Keratinocyte (primary cell): ENCODE data around the gene CXCL16. TPM values are rescaled to one million over a fixed set of nuclear protein-coding genes. Genes with fewer than 3 reads are reported as not detected.
"Not testable (repeated sequence)": the region's sequence is repeated elsewhere in the genome, so short reads cannot be mapped to it uniquely, and the experiment has no call there.

Experiments
- DNase-seq: peaks from one replicate; pipeline ENCODE4 v3.0.0-alpha.2; 2011; ENCODE audit warnings: low read depth, missing footprints, low spot score
- FAIRE-seq: peaks from 2 replicates; lab custom pipeline; 2011; peaks lifted over from hg19 to GRCh38; lab: Jason Lieb, UNC
- H2AFZ ChIP-seq: 2 replicates; pipeline ENCODE4 v1.6.0; 2012; ENCODE audit warnings: low read length, control low read depth, inconsistent platforms; ENCODE audit not compliant: control insufficient read depth
- H3K27ac ChIP-seq: 2 replicates; pipeline ENCODE4 v1.5.1; 2011; ENCODE audit warnings: low read length; ENCODE audit not compliant: control insufficient read depth, insufficient read depth
- H3K27me3 ChIP-seq: 3 replicates; pipeline ENCODE4 v1.6.0; 2011; ENCODE audit warnings: low read length; ENCODE audit not compliant: control insufficient read depth, insufficient read depth; ENCODE audit errors: extremely low read depth
- H3K36me3 ChIP-seq, 2 experiments: 2 replicates in 1 of 2; 3 replicates in 1 of 2; pipeline ENCODE4 v1.5.1; 2011; ENCODE audit warnings: low read length in 2 of 2, mild to moderate bottlenecking in 1 of 2; ENCODE audit not compliant: control insufficient read depth in 2 of 2, insufficient read depth in 2 of 2; ENCODE audit errors: extremely low read depth in 1 of 2
- H3K4me1 ChIP-seq: 3 replicates; pipeline ENCODE4 v1.5.1; 2011; ENCODE audit warnings: low read length; ENCODE audit not compliant: control insufficient read depth, insufficient read depth; ENCODE audit errors: extremely low read depth
- H3K4me2 ChIP-seq: 3 replicates; pipeline ENCODE4 v1.6.0; 2011; ENCODE audit warnings: low read depth, low read length; ENCODE audit not compliant: control insufficient read depth, insufficient read depth; ENCODE audit errors: extremely low read depth
- H3K4me3 ChIP-seq, 3 experiments: fragments of 200-600 bp in 1 of 3; sonication (generic) in 1 of 3; 2 replicates in 2 of 3; 3 replicates in 1 of 3; pipeline ENCODE4 v1.5.1; 2011 to 2016; ENCODE audit warnings: low read length in 3 of 3, mild to moderate bottlenecking in 3 of 3, control low read depth in 2 of 3, inconsistent platforms in 1 of 3, low read depth in 1 of 3, mixed read lengths in 1 of 3, mixed run types in 1 of 3, moderate library complexity in 1 of 3; ENCODE audit not compliant: control insufficient read depth in 2 of 3, insufficient read depth in 2 of 3; ENCODE audit errors: extremely low read depth in 1 of 3
- H3K79me2 ChIP-seq: 2 replicates; pipeline ENCODE4 v1.6.0; 2012; ENCODE audit warnings: low read length; ENCODE audit not compliant: control insufficient read depth, insufficient read depth
- H3K9ac ChIP-seq: 3 replicates; pipeline ENCODE4 v1.6.0; 2011; ENCODE audit warnings: low read length; ENCODE audit not compliant: control insufficient read depth, insufficient read depth; ENCODE audit errors: extremely low read depth
- H3K9me1 ChIP-seq: 3 replicates; pipeline ENCODE4 v1.6.0; 2011; ENCODE audit warnings: low read length; ENCODE audit not compliant: control insufficient read depth, insufficient read depth; ENCODE audit errors: extremely low read depth
- H3K9me3 ChIP-seq: 2 replicates; pipeline ENCODE4 v1.5.1; 2012; ENCODE audit warnings: low read depth, low read length; ENCODE audit not compliant: control insufficient read depth
- H4K20me1 ChIP-seq: 3 replicates; pipeline ENCODE4 v1.6.0; 2011; ENCODE audit warnings: low read length; ENCODE audit not compliant: control insufficient read depth, insufficient read depth; ENCODE audit errors: extremely low read depth
- EZH2 ChIP-seq: IDR thresholded peaks from one replicate; pipeline ENCODE4 v1.6.1; 2012; ENCODE audit warnings: inconsistent platforms, mild to moderate bottlenecking, low read length, moderate library complexity
- dilution Hi-C: fragments of 300-500 bp; cut with MboI; formaldehyde crosslinking; loops from one replicate; pipeline ENCODE4 v1.7.0; 2020; ENCODE audit warnings: low sequenced_read_pairs; ENCODE audit not compliant: extremely low pct_ligation_motif_present
- polyA plus RNA-seq, 5 experiments: library from polyadenylated mRNA; depleted of rRNA in 3 of 5; stranded (reverse) in 3 of 5; stranded (forward) in 1 of 5; unstranded in 1 of 5; fragments of >200 nt; gene quantifications; 1 replicate in 1 of 5; 2 replicates in 3 of 5; 3 replicates in 1 of 5; pipeline versions ENCODE4 v1.2.1 to v1.2.3, GENCODE V29; 2011 to 2012; ENCODE audit warnings: missing spikeins in 2 of 5, low read depth in 1 of 5, low replicate concordance in 1 of 5
- TF ChIP-seq, protein P1 (sequence below), 3 experiments: IDR thresholded peaks in 1 of 3; conservative IDR thresholded peaks in 1 of 3; optimal IDR thresholded peaks in 1 of 3; 2 replicates in 2 of 3; 3 replicates in 1 of 3; pipeline versions ENCODE3 to v1.5.1; 2011; ENCODE audit warnings: low read length in 3 of 3, mild to moderate bottlenecking in 3 of 3, moderate library complexity in 2 of 3, control low read depth in 1 of 3, inconsistent platforms in 1 of 3; ENCODE audit not compliant: insufficient read depth in 2 of 3; ENCODE audit errors: extremely low read depth in 1 of 3

Gene CXCL16
- polyA plus RNA-seq, 1 donor (not counting 4 experiments of a cell fraction or from before 2014, with no cell fraction given) = 12.8 TPM

DNA sequence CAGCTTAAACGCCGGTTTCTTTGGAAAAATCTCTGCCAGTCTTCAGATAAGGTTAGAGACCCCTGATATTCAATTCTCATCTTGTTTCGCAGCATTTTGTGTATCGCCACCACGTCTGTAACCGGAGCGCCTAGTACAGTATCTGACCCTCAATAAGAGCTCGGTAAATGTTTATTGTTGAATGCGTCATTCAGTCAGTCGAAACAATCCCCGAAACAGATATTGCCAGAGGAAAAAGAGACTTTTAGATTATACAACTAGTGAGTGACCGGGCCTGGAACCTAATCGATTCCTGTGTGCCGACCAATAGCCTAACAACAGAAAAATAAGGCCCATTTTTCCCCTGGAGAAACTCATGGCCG lies 36.4 kb downstream of the CXCL16 start:
- Histone ChIP-seq H3K4me1 (peaks cover 7% of the 10 kb centered on the region), H3K4me3 (peak overlapping the region; percentile 86 to 95 (median 91)), H3K27ac (peak overlapping the region; percentile 87), H3K27me3 (no peaks in the 10 kb centered on the region), H2AFZ (peak overlapping the region; percentile 96), H3K9me3 (no peaks in the 10 kb centered on the region), H4K20me1 (no peaks in the 10 kb centered on the region), H3K4me2 (peak overlapping the region; percentile 94), H3K9ac (peak overlapping the region; percentile 92), H3K36me3 (no peaks in the 10 kb centered on the region), H3K9me1 (no peaks in the 10 kb centered on the region), H3K79me2 (peaks cover 40% of the 10 kb centered on the region)
- FAIRE-seq (no peak), DNase-seq (no peak)
- TF ChIP-seq, protein P1, sequence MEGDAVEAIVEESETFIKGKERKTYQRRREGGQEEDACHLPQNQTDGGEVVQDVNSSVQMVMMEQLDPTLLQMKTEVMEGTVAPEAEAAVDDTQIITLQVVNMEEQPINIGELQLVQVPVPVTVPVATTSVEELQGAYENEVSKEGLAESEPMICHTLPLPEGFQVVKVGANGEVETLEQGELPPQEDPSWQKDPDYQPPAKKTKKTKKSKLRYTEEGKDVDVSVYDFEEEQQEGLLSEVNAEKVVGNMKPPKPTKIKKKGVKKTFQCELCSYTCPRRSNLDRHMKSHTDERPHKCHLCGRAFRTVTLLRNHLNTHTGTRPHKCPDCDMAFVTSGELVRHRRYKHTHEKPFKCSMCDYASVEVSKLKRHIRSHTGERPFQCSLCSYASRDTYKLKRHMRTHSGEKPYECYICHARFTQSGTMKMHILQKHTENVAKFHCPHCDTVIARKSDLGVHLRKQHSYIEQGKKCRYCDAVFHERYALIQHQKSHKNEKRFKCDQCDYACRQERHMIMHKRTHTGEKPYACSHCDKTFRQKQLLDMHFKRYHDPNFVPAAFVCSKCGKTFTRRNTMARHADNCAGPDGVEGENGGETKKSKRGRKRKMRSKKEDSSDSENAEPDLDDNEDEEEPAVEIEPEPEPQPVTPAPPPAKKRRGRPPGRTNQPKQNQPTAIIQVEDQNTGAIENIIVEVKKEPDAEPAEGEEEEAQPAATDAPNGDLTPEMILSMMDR (optimal IDR thresholded peaks at IDR 0.05 in 1 of 3, IDR thresholded peaks at IDR 0.05 in 1 of 3, conservative IDR thresholded peaks at IDR 0.05 in 1 of 3; ENCODE audit: extremely low read depth in 1 of 3, insufficient read depth in 2 of 3, low read length in 3 of 3) = no peak
- no peak for TF ChIP-seq EZH2
- dilution Hi-C loops = no loop called here

- Histone ChIP-seq H3K4me3 (no peak overlapping the region), H4K20me1 (no peaks in the 10 kb centered on the region), H3K79me2 (peaks cover 61% of the 10 kb centered on the region), H3K4me1 (peaks cover 7% of the 10 kb centered on the region), H3K9me3 (no peaks in the 10 kb centered on the region), H3K36me3 (peaks cover 2 to 16% of the 10 kb centered on the region in 2 experiments), H3K27ac (no peak overlapping the region), H2AFZ (no peak overlapping the region), H3K9ac (no peak overlapping the region), H3K27me3 (no peaks in the 10 kb centered on the region), H3K9me1 (no peaks in the 10 kb centered on the region), H3K4me2 (no peak overlapping the region)
- dilution Hi-C loops = no loop called here
- FAIRE-seq = no peak
- TF ChIP-seq, protein P1 (optimal IDR thresholded peaks at IDR 0.05 in 1 of 3, IDR thresholded peaks at IDR 0.05 in 1 of 3, conservative IDR thresholded peaks at IDR 0.05 in 1 of 3; ENCODE audit: extremely low read depth in 1 of 3, insufficient read depth in 2 of 3, low read length in 3 of 3) = no peak
- TF ChIP-seq EZH2 = no peak
- no peak for DNase-seq
These were observed 38.6 kb downstream of the CXCL16 start for GRCh38 chr17:4701116-4701515.

- H3K4me2 ChIP-seq, H2AFZ ChIP-seq, H3K27ac ChIP-seq, H3K27me3 ChIP-seq, H3K9me3 ChIP-seq, H3K4me1 ChIP-seq, H3K9ac ChIP-seq, H4K20me1 ChIP-seq, dilution Hi-C loops, H3K4me3 ChIP-seq, FAIRE-seq, H3K9me1 ChIP-seq, DNase-seq: not testable (repeated sequence)
- Histone ChIP-seq H3K79me2 (peaks cover 70% of the 10 kb centered on the region), H3K36me3 (peaks cover 4 to 16% of the 10 kb centered on the region in 2 experiments)
These were observed 40.2 kb downstream of the CXCL16 start for GRCh38 chr17:4699401-4700056.
